Omental fat pad (tissue), 4 donors: ENCODE results near the gene CERS3. TPM values are rescaled to one million over a fixed set of nuclear protein-coding genes. Genes with fewer than 3 reads are reported as not detected.

Experiments
- ATAC-seq: fragments of 150-250 bp; one replicate; pipeline ENCODE4 v1.9.1; 2016; ENCODE audit warnings: mild to moderate bottlenecking, moderate library complexity; ENCODE audit not compliant: low FRiP score
- DNase-seq: peaks from one replicate; pipeline ENCODE4 v3.0.0-alpha.2; 2019; ENCODE audit warnings: low spot score
- total RNA-seq, 4 donors: library from RNA; depleted of rRNA; stranded (reverse); fragments of >200 nt; gene quantifications; one replicate each; pipeline ENCODE4 v1.1.0, GENCODE V29; 2016
- TF ChIP-seq, protein P1 (sequence below), 3 donors: fragments of 450-650 bp; IDR thresholded peaks; one replicate each; pipeline ENCODE4 v1.5.1; 2016 to 2017; ENCODE audit warnings: antibody characterized with exemption in 3 of 3, mild to moderate bottlenecking in 3 of 3, moderate library complexity in 2 of 3

The CERS3 gene
- total RNA-seq, 4 donors from 2014 or later, result not detected

DNA sequence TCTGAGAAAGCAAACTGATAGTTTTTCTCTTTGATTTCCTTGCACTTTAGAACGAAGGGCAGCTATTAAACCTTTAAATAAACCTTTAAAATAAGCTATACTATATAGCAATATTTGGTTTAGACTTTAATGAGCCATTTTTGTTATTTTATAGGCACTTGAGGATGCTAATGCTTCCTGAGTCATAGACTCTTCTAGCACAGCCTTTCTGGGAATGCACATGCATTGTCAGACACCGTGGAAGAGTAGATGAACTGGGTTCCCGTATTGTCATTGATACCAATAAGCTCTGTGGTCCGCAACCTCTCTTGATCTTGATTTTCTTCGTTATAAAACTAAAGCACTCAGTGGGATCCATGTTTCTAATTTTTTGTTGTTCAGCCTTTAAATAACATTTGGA, 27.6 kb downstream of the CERS3 start:
- no peak for DNase-seq
- TF ChIP-seq, protein P1, sequence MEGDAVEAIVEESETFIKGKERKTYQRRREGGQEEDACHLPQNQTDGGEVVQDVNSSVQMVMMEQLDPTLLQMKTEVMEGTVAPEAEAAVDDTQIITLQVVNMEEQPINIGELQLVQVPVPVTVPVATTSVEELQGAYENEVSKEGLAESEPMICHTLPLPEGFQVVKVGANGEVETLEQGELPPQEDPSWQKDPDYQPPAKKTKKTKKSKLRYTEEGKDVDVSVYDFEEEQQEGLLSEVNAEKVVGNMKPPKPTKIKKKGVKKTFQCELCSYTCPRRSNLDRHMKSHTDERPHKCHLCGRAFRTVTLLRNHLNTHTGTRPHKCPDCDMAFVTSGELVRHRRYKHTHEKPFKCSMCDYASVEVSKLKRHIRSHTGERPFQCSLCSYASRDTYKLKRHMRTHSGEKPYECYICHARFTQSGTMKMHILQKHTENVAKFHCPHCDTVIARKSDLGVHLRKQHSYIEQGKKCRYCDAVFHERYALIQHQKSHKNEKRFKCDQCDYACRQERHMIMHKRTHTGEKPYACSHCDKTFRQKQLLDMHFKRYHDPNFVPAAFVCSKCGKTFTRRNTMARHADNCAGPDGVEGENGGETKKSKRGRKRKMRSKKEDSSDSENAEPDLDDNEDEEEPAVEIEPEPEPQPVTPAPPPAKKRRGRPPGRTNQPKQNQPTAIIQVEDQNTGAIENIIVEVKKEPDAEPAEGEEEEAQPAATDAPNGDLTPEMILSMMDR (IDR thresholded peaks at IDR 0.05), result no peak
- no peak for ATAC-seq

- TF ChIP-seq, protein P1 (IDR thresholded peaks at IDR 0.05), result no peak
- DNase-seq (no peak), ATAC-seq (no peak)
Measured at GRCh38 chr15:100500226-100500990, 28.3 kb downstream of the CERS3 start.

GRCh38 chr15:100495861-100496260, 32.9 kb downstream of the CERS3 start:
- DNase-seq (no peak), ATAC-seq (no peak)
- TF ChIP-seq, protein P1 (IDR thresholded peaks at IDR 0.05), result no peak

- DNase-seq (no peak), ATAC-seq (no peak)
- TF ChIP-seq, protein P1 (IDR thresholded peaks at IDR 0.05), result no peak
Measured at GRCh38 chr15:100493213-100493612, 35.5 kb downstream of the CERS3 start.

DNA sequence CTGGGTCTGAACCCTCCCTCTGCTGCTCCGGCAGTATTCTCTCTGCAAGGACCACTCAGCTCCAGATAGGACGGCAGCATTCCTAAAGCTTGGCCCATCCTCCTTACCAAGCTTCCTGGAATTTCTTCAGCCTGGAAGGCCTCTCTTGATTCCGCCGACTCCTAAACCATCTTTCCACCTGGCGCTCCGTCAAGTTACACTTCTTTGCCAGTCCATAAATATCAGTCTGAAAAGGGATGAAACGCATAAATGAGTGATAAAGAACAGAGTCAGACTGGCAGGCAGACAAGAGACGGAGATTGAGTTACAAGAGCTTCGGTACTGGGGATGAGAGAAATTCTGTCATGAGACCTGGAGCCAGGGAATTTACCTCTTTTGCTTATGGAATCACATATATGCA, 44.3 kb downstream of the CERS3 start:
- peak; percentile 77 for ATAC-seq
- DNase-seq, result no peak
- TF ChIP-seq, protein P1 (IDR thresholded peaks at IDR 0.05), result no peak

DNA sequence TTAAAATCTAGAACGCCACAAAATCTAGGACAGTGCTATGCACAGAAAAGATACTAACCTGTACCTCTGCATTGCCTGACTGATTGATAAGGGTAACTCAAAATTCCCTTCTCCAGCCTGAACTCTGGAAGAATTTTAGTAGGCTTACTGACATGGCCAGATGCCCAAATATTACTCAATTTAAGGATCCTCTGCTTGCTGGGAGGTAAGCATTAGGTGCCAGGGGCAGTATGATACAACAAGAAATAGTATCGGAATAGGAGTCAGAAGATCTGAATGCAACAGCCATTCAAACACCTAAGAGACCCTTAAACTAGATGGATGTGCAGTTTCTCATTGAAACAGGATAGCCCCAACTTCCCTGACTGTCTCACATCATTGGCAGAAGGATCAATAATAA, 45.4 kb downstream of the CERS3 start:
- ATAC-seq (peak; percentile 59), DNase-seq (no peak)
- TF ChIP-seq, protein P1 (IDR thresholded peaks at IDR 0.05), result no peak

- ATAC-seq, result no peak
- DNase-seq, result no peak
- TF ChIP-seq, protein P1 (IDR thresholded peaks at IDR 0.05), result no peak
Measured at GRCh38 chr15:100476805-100477204, 51.9 kb downstream of the CERS3 start.
